Neural cell (in vitro differentiated cells): ENCODE results near the gene MPDZ. TPM values are rescaled to one million over a fixed set of nuclear protein-coding genes. Genes with fewer than 3 reads are reported as not detected.

Source experiments
- H2AFZ ChIP-seq: fragments of 200-600, 300-800 bp; sonication (generic), shearing (Covaris generic); 2 replicates; pipeline ENCODE4 v1.6.0; 2014; ENCODE audit warnings: low read depth, mild to moderate bottlenecking, antibody characterized with exemption, low read length, moderate library complexity
- H3F3A ChIP-seq: fragments of 200-600 bp; shearing (Covaris generic); 2 replicates; pipeline ENCODE4 v1.6.1; 2016; ENCODE audit warnings: mild to moderate bottlenecking, moderate library complexity, mixed read lengths, antibody characterized with exemption, low read length; ENCODE audit not compliant: insufficient read depth, poor library complexity, severe bottlenecking
- H3K27ac ChIP-seq: fragments of 200-600, 300-800 bp; sonication (generic), shearing (Covaris generic); 2 replicates; pipeline ENCODE4 v1.5.1; 2014; ENCODE audit warnings: mild to moderate bottlenecking, low read length, moderate library complexity
- H3K27me3 ChIP-seq: fragments of 300-800, 200-600 bp; sonication (generic), shearing (Covaris generic); 2 replicates; pipeline ENCODE4 v1.6.0; 2014; ENCODE audit warnings: mild to moderate bottlenecking, low read depth, low read length, moderate library complexity; ENCODE audit not compliant: insufficient read depth
- H3K36me3 ChIP-seq: fragments of 300-800, 200-600 bp; sonication (generic), shearing (Covaris generic); 2 replicates; pipeline ENCODE4 v1.5.1; 2014; ENCODE audit warnings: mild to moderate bottlenecking, antibody characterized with exemption, low read length, moderate library complexity; ENCODE audit not compliant: insufficient read depth
- H3K4me2 ChIP-seq: fragments of 300-800, 200-600 bp; sonication (generic), shearing (Covaris generic); 2 replicates; pipeline ENCODE4 v1.6.0; 2014; ENCODE audit warnings: mild to moderate bottlenecking, low read length
- H3K4me3 ChIP-seq: fragments of 300-800, 200-600 bp; sonication (generic), shearing (Covaris generic); 2 replicates; pipeline ENCODE4 v1.5.1; 2014; ENCODE audit warnings: mild to moderate bottlenecking, low read length, moderate library complexity
- H3K79me2 ChIP-seq: fragments of 200-600 bp; shearing (Covaris generic); replicated peaks from 2 replicates; pipeline ENCODE4 v1.6.0; 2014; ENCODE audit warnings: mild to moderate bottlenecking, low read length, moderate library complexity; ENCODE audit not compliant: insufficient read depth
- H3K9ac ChIP-seq: fragments of 300-800, 200-600 bp; sonication (generic), shearing (Covaris generic); 2 replicates; pipeline ENCODE4 v1.6.1; 2016; ENCODE audit warnings: mild to moderate bottlenecking, low read length, mixed read lengths
- H3K9me2 ChIP-seq: fragments of 200-600 bp; shearing (Covaris generic); 2 replicates; pipeline ENCODE4 v1.6.1; 2016; ENCODE audit warnings: mild to moderate bottlenecking, low read length, mixed read lengths; ENCODE audit not compliant: insufficient read depth
- H3K9me3 ChIP-seq: fragments of 200-600, 300-800 bp; sonication (generic), shearing (Covaris generic); 2 replicates; pipeline ENCODE4 v1.6.1; 2016; ENCODE audit warnings: mild to moderate bottlenecking, mixed run types, low read length, moderate library complexity, mixed read lengths
- H4K20me1 ChIP-seq: fragments of 200-600 bp; shearing (Covaris generic); 2 replicates; pipeline ENCODE4 v1.6.1; 2016; ENCODE audit warnings: mild to moderate bottlenecking, mixed run types; ENCODE audit not compliant: insufficient read depth
- EP300 ChIP-seq: fragments of 450-650 bp; conservative IDR thresholded peaks from 2 replicates; pipeline ENCODE4 v1.6.1; 2014; ENCODE audit warnings: antibody characterized with exemption, mild to moderate bottlenecking, moderate library complexity; ENCODE audit not compliant: poor library complexity, severe bottlenecking
- EZH2 ChIP-seq: fragments of 200-600, 300-800 bp; shearing (Covaris generic), sonication (generic); IDR thresholded peaks from 2 replicates; pipeline ENCODE4 v1.6.1; 2014; ENCODE audit warnings: antibody characterized with exemption, low read length, borderline replicate concordance, mild to moderate bottlenecking; ENCODE audit not compliant: insufficient read depth, poor library complexity, severe bottlenecking
- MXI1 ChIP-seq: fragments of 450-650 bp; conservative IDR thresholded peaks from 2 replicates; pipeline ENCODE4 v1.6.1; 2014; ENCODE audit warnings: antibody characterized with exemption, mild to moderate bottlenecking; ENCODE audit not compliant: poor library complexity, severe bottlenecking
- POLR2AphosphoS5 ChIP-seq: IDR thresholded peaks from 2 replicates; pipeline ENCODE4 v1.6.1; 2012
- RAD21 ChIP-seq: fragments of 450-650 bp; conservative IDR thresholded peaks from 2 replicates; pipeline ENCODE4 v1.6.1; 2014; ENCODE audit warnings: antibody characterized with exemption, mild to moderate bottlenecking, moderate library complexity
- SMC3 ChIP-seq: fragments of 450-650 bp; conservative IDR thresholded peaks from 2 replicates; pipeline ENCODE4 v1.6.1; 2014; ENCODE audit warnings: antibody characterized with exemption, mild to moderate bottlenecking, moderate library complexity; ENCODE audit not compliant: poor library complexity
- TAF1 ChIP-seq: IDR thresholded peaks from 2 replicates; pipeline ENCODE4 v1.6.1; 2012; ENCODE audit warnings: low read depth
- polyA plus RNA-seq: library from polyadenylated mRNA; depleted of rRNA; stranded (reverse); fragments of >200 nt; gene quantifications from 2 replicates; pipeline ENCODE4 v1.2.3, GENCODE V29; 2014
- TF ChIP-seq, protein P1 (sequence below): IDR thresholded peaks from 2 replicates; pipeline ENCODE4 v1.6.1; 2012; ENCODE audit warnings: borderline replicate concordance
- TF ChIP-seq, protein P2 (sequence below): fragments of 450-650 bp; IDR thresholded peaks from 2 replicates; pipeline ENCODE4 v1.5.1; 2014; ENCODE audit warnings: antibody characterized with exemption, mild to moderate bottlenecking, moderate library complexity; ENCODE audit not compliant: poor library complexity, severe bottlenecking

MPDZ gene
- polyA plus RNA-seq, 1 donor from 2014 or later = 13.1 TPM

DNA sequence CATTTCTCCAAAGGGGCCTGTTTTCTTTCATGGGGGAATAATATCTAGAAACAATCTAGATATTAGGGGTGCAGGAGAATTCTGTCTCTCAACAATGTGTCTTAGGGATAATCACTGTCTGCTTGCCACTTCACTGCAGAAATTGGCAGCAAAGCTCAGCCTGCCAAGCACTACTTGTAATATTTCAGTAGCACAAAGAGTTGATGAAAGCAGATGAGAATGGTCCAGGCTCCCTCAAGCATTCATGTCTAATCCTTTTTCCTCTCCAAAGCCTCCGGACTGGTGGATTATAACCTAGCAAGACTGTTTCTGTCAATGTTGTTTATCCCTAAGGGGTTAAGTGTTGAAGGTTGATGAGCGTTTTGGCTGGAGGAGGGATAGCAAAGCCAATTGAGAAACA is 13.3 kb upstream of the MPDZ start:
- H3K9ac ChIP-seq = no peak overlapping the region
- H3K4me2 ChIP-seq = no peak overlapping the region
- TF ChIP-seq SMC3 (no peak), EZH2 (no peak)
- H3K36me3 ChIP-seq = no peaks in the 10 kb centered on the region
- no peaks in the 10 kb centered on the region for H3F3A ChIP-seq
- H3K9me3 ChIP-seq = no peaks in the 10 kb centered on the region
- H3K9me2 ChIP-seq = no peaks in the 10 kb centered on the region
- no peaks in the 10 kb centered on the region for H3K79me2 ChIP-seq
- no peaks in the 10 kb centered on the region for H3K27me3 ChIP-seq
- H3K4me3 ChIP-seq = no peak overlapping the region
- no peaks in the 10 kb centered on the region for H4K20me1 ChIP-seq
- H3K27ac ChIP-seq = no peak overlapping the region
- H2AFZ ChIP-seq = no peak overlapping the region

DNA sequence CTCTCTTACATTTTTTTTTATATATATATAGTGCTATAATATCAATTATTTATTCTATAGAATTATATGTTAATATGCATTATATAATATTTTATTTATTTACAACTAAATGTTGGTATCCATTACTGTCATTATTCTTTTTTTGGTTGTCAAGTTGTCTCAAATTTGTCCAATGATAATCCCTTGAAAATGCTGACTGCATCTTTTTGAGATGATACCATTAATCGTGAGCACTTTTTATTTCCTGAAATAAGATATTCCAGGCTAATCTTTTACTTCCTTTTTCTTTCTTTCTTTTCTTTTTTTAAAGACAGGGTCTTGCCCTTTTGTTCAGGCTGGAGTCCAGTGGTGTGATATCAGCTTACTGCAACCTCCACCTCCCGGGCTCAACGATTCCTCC is 12.7 kb upstream of the MPDZ start:
- Histone ChIP-seq H3K9ac (no peak overlapping the region), H3K9me2 (no peaks in the 10 kb centered on the region), H3K27ac (no peak overlapping the region), H3K4me3 (no peak overlapping the region), H3K27me3 (no peaks in the 10 kb centered on the region), H3K79me2 (no peaks in the 10 kb centered on the region), H2AFZ (no peak overlapping the region), H3K36me3 (no peaks in the 10 kb centered on the region), H3F3A (no peaks in the 10 kb centered on the region), H4K20me1 (no peaks in the 10 kb centered on the region), H3K4me2 (no peak overlapping the region), H3K9me3 (no peaks in the 10 kb centered on the region)
- TF ChIP-seq SMC3 (no peak), EP300 (no peak), EZH2 (no peak), MXI1 (no peak), TAF1 (no peak), POLR2AphosphoS5 (no peak), RAD21 (no peak)
- TF ChIP-seq, protein P1, sequence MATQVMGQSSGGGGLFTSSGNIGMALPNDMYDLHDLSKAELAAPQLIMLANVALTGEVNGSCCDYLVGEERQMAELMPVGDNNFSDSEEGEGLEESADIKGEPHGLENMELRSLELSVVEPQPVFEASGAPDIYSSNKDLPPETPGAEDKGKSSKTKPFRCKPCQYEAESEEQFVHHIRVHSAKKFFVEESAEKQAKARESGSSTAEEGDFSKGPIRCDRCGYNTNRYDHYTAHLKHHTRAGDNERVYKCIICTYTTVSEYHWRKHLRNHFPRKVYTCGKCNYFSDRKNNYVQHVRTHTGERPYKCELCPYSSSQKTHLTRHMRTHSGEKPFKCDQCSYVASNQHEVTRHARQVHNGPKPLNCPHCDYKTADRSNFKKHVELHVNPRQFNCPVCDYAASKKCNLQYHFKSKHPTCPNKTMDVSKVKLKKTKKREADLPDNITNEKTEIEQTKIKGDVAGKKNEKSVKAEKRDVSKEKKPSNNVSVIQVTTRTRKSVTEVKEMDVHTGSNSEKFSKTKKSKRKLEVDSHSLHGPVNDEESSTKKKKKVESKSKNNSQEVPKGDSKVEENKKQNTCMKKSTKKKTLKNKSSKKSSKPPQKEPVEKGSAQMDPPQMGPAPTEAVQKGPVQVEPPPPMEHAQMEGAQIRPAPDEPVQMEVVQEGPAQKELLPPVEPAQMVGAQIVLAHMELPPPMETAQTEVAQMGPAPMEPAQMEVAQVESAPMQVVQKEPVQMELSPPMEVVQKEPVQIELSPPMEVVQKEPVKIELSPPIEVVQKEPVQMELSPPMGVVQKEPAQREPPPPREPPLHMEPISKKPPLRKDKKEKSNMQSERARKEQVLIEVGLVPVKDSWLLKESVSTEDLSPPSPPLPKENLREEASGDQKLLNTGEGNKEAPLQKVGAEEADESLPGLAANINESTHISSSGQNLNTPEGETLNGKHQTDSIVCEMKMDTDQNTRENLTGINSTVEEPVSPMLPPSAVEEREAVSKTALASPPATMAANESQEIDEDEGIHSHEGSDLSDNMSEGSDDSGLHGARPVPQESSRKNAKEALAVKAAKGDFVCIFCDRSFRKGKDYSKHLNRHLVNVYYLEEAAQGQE = no peak
- TF ChIP-seq, protein P2, sequence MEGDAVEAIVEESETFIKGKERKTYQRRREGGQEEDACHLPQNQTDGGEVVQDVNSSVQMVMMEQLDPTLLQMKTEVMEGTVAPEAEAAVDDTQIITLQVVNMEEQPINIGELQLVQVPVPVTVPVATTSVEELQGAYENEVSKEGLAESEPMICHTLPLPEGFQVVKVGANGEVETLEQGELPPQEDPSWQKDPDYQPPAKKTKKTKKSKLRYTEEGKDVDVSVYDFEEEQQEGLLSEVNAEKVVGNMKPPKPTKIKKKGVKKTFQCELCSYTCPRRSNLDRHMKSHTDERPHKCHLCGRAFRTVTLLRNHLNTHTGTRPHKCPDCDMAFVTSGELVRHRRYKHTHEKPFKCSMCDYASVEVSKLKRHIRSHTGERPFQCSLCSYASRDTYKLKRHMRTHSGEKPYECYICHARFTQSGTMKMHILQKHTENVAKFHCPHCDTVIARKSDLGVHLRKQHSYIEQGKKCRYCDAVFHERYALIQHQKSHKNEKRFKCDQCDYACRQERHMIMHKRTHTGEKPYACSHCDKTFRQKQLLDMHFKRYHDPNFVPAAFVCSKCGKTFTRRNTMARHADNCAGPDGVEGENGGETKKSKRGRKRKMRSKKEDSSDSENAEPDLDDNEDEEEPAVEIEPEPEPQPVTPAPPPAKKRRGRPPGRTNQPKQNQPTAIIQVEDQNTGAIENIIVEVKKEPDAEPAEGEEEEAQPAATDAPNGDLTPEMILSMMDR = no peak

DNA sequence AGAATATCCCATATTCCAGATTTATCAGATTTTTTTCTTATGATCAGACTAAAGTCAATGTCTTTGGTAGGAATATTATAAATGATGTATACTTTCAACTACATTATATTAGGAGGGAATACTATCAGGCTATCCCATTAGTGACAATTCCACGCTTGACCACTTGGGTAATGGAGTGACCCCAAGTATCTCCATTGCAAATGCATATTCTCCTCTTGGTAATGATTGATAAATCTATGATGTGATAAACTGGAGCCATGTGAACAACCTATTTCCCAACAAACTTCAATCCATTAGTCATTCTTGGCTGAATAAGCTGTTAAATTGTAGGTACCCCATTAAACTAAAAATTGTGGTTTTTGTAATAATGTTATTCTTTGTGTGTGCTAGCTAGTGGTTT is 12.2 kb upstream of the MPDZ start:
- Histone ChIP-seq H4K20me1 (no peaks in the 10 kb centered on the region), H3K9me2 (no peaks in the 10 kb centered on the region), H3K36me3 (no peaks in the 10 kb centered on the region), H3K4me3 (no peak overlapping the region), H3K9me3 (no peaks in the 10 kb centered on the region), H3K27ac (no peak overlapping the region), H2AFZ (no peak overlapping the region), H3K27me3 (no peaks in the 10 kb centered on the region), H3K9ac (no peak overlapping the region), H3K4me2 (no peak overlapping the region), H3K79me2 (no peaks in the 10 kb centered on the region), H3F3A (no peaks in the 10 kb centered on the region)
- TF ChIP-seq RAD21 = no peak
- TF ChIP-seq, protein P1 = no peak
- TF ChIP-seq TAF1 = no peak
- TF ChIP-seq MXI1 = no peak
- TF ChIP-seq EP300 = no peak
- no peak for TF ChIP-seq EZH2
- TF ChIP-seq POLR2AphosphoS5 = no peak
- TF ChIP-seq, protein P2 = no peak
- TF ChIP-seq SMC3 = no peak
